ENCODE data around the gene SLC39A11.
"Not testable (repeated sequence)": the region's sequence is repeated elsewhere in the genome, so short reads cannot be mapped to it uniquely, and the experiment has no call there.

Gene SLC39A11

GRCh38 chr17:72861811-72862210, 230.7 kb downstream of the SLC39A11 start:
- no peak for DNase-seq

- no peak for DNase-seq
These were observed 231.7 kb downstream of the SLC39A11 start for GRCh38 chr17:72860778-72861177.

- DNase-seq: no peak
These were observed 233.5 kb downstream of the SLC39A11 start for GRCh38 chr17:72858826-72859495.

- no peak for DNase-seq
These were observed 238.8 kb downstream of the SLC39A11 start for GRCh38 chr17:72853440-72854415.

GRCh38 chr17:72852277-72852938, 240.1 kb downstream of the SLC39A11 start:
- no peak for DNase-seq

GRCh38 chr17:72850410-72851118, 241.9 kb downstream of the SLC39A11 start:
- DNase-seq: no peak

- DNase-seq: no peak
These were observed 246.1 kb downstream of the SLC39A11 start for GRCh38 chr17:72846399-72846798.

- peak; percentile 2 for DNase-seq
These were observed 248.9 kb downstream of the SLC39A11 start for GRCh38 chr17:72843591-72843990.

GRCh38 chr17:72840019-72840418, 252.5 kb downstream of the SLC39A11 start:
- no peak for DNase-seq

GRCh38 chr17:72839131-72839725, 253.3 kb downstream of the SLC39A11 start:
- no peak for DNase-seq

- no peak for DNase-seq
These were observed 253.9 kb downstream of the SLC39A11 start for GRCh38 chr17:72838581-72838980.

GRCh38 chr17:72838068-72838467, 254.4 kb downstream of the SLC39A11 start:
- DNase-seq: peak; percentile 5

GRCh38 chr17:72837335-72837734, 255.2 kb downstream of the SLC39A11 start:
- no peak for DNase-seq

GRCh38 chr17:72833128-72833765, 259.2 kb downstream of the SLC39A11 start:
- no peak for DNase-seq

- no peak for DNase-seq
These were observed 260.2 kb downstream of the SLC39A11 start for GRCh38 chr17:72832306-72832705.

GRCh38 chr17:72829883-72830282, 262.6 kb downstream of the SLC39A11 start:
- DNase-seq: no peak

- DNase-seq: no peak
These were observed 265.9 kb downstream of the SLC39A11 start for GRCh38 chr17:72826602-72827001.

GRCh38 chr17:72826059-72826458, 266.4 kb downstream of the SLC39A11 start:
- DNase-seq: peak; percentile 63

- DNase-seq: no peak
These were observed 267.3 kb downstream of the SLC39A11 start for GRCh38 chr17:72825218-72825617.

- not testable (repeated sequence) for DNase-seq
These were observed 268.2 kb downstream of the SLC39A11 start for GRCh38 chr17:72824267-72824666.

GRCh38 chr17:72822358-72823023, 270.0 kb downstream of the SLC39A11 start:
- no peak for DNase-seq
